Activated CD4-positive, CD25-positive, alpha-beta regulatory T cell treated with anti-CD3 and anti-CD28 coated beads, Interleukin-2, amount 50 U/mL, for 16 hours (primary cell): ENCODE data around the gene EIF4G1.

Experiments used
- DNase-seq: peaks from one replicate; pipeline ENCODE4 v3.0.0-alpha.2; 2020; ENCODE audit warnings: low read depth, low spot score

The EIF4G1 gene

DNA sequence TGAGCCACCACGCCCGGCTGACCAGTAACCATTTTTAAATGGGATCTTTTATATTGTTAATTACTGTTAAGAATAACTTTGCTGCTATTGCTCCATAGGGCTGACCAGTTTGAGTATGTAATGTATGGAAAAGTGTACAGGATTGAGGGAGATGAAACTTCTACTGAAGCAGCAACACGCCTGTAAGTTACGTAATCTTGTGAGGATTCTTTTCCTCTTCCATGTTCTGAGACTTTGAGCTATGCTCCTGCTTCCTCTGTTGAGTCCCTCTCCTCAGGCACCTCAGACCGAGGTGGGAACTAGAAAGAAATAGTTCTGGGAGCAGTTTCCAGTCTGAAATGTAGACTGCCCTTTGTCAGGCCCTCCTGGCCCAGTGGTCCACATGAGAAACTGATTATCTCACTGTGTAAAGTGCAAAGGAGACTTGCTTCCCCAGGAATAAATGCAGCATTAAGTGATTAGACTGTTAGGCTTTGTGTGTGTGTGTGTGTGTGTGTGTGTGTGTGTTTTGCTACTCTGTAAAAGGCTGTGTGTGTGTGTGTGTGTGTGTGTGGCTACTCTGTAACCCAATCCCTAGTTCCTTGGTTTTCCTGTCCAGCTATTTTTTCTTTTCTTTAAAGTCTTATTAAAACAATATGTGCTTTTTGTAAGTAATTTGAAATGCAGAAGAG is 52.3 kb downstream of the EIF4G1 start:
- no peak for DNase-seq

DNA sequence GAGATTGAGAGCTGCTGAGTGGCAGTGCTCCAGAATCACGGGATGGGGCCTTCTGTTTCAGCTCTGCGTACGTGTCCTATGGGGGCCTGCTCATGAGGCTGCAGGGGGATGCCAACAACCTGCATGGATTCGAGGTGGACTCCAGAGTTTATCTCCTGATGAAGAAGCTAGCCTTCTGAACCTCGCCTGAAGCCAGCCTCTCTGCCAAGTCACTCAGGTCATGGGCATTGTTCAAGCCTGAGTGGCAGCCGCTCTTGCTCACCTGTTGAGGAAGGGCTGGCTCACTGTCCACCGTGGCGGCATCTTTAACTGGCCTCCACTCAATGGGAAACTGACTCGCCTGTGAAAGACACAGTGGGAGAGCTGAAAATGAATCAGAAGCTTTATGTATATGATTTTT is 53.7 kb downstream of the EIF4G1 start:
- DNase-seq, result no peak

DNA sequence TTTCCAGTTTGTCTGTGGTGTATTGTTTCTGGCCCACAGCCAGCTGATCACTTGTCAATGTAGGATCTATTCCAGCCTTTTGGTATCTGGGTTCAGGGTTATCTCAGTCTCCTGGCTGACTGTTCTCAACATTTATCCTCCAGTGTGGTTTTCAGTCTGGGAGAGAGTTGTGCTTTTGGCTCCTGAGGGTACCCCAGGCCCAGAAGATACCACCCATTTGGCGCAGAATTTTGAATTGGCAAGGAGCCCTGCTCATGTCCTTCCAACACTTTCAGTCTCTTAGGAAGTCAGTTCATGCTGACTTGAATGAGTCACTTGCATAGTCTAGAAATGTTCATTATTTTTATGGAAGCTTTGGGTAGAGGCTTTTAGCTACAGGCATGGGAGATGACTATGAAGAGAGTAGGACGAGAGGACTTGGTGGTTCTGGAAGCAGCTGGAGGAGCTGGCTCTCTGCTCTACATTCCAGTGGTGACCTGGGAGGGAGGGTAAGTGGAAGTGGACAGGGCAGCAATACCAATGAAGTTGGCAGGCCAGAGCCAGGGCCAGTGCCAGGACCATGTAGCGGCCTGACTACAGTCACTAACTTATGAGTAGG is 54.3 kb downstream of the EIF4G1 start:
- no peak for DNase-seq

DNA sequence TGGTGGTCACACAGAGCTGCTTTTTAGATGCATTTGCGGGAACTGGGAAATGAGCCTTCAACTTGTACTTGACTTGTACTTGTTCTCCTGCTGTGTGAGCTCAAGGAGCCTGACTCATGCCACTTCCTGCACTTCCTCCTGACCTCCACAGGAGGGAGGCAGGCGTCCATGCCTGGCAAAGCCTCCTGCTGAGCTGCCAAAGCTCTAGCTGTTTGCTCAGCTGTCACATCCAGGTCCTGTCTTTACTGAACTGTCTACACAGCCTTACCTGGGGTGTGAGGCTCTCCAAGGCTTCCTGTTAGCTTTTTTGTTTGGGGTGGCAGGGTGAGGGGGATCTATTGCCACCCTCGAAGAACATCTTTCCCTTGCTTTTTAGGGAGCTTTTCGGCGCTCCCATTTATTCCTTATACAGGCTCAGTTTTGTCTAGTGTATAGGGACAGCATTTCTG is 57.2 kb downstream of the EIF4G1 start:
- peak; percentile 11 for DNase-seq

DNA sequence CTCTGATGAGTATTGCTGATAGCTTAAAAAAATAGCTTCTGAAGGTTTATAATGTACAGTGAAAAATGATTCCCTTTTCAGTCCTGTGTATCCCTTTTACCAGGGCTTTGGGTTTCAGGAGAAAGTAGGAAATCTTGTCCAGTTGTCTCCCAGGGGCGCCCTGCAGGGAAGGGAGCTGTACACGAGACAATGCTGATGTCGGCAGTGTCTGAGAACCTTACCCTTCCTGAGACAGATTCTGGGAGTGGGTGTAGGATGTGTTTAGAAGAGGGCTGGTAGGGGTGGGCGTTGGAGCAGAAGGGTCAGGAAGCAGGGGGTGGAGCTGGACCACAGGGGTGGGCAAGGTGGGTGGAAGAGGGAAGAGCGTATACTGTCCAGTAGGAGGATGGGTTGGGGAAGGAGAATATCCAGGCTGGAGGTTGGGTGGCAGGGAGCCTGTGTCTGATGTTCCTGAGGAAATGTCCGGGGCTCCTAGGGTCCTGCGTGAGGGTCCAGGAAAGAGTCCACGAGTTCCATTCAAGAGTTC is 58.0 kb downstream of the EIF4G1 start:
- no peak for DNase-seq

DNA sequence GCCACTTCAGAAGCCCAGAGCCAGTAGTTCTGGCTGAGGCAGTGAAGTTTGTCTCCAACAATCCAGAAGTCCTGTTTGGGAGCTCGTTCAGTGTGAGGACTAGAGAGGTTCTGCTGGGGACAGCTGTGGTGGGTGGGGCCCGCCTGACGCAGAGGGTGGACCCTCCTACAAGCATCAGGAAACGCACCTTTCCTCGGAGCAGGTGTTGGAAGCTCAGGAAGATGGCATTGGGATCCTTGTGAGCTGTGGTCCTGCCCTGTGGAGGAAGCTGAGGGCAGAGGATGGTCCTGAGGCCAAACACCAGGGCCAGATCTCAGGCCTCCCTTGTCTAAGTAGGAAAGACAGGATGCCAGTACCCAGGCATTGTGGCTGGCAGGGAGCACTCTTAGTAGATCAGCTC is 58.5 kb downstream of the EIF4G1 start:
- DNase-seq, result no peak

DNA sequence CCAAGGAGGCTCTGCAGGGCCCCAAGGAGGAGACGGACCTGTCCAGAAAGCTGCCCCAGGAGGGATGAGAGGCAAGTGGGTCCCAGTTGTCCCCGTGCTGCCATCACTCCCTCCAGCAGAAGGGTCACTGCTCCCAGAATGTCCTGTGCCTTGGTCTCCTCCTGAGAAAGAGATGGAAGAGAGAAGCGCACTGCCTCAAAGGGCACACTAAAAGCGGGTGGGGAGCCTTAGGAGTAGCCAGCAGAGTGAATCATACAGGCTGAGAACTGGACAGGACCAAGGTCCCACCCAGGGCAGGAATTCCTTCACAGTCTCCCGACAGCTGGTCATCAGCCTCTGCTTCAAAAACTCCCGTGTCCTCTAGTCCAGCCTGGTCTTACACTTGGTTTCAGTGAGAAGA is 59.0 kb downstream of the EIF4G1 start:
- no peak for DNase-seq

DNA sequence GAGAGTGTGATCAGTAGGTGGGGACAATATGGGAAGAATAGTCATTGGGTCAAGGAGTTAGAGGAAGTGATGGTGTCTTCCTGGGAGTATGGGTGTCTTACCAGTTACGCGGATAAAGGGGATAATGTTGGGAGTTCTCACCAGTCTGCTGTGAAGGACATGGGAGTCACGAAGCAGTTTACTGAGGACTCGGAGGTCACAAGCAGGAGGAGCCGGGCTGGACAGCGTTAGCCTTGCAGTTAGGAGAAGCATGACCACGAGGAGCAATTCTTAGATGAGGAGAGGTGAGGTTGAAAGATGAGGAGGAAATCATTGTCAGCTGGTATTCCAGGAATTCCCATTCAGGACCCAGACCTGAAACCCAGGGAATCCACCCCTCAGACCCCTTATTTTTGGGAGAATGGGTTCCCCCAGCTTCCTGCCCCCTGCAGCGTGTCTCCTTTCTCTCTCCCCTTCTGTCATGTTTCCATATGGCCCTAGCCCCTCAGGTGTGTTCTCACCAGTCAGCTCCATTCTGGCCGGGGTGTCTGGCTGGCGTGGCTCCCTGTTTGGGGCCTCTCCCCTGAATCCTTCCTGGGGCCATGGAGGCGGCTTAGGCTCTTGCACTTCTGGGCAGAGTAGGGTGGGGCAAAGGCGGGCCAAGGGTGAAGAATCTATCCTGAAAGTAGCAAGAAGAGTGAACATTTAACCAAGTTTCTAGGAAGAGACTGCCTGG is 61.5 kb downstream of the EIF4G1 start:
- DNase-seq, result no peak

DNA sequence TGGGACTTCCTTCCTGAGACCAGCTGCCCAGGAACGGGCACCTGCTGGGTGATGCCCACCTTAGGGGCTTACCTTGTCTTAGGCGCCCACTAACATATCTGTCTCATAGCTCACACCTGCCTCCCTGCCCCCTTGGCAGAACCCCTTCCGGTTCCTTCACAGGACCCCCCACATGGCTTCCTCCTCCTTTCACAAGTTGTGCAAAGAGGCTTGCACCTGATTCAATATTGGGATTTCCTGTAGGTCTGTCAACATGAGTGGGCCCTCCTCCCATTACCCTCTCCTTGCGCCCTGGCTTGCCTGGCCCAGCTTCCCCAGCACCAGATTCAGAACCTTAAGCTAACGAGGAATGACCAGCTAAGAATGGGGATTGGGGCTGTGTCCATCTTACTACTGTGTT is 63.0 kb downstream of the EIF4G1 start:
- DNase-seq, result no peak

DNA sequence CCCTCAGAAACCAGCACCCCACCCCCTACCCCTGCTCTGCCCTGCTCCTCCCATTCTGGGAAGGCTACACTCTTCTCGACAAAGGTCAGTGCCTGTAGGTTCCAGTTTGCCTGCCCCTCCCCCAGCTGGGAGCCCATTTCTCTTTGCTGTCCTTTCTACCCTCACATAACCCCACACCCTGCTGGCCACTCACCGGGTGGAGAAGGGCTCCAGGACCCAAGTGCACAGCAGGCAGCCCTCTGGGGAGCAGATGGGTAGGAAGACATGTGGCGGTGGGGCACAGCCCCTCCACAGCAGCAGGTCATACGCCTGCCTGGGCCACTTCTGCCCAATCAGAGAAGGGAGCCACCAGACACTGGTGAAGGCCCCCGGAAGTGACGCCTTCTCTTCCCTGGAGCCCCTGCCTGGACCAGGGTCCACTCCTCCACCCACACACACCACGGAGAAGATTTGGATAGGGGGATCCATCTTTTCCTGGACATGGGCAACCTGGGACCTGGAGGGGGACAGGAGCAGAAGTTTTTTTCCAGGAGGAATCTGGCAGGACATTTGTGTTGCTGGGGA is 63.6 kb downstream of the EIF4G1 start, which contains the start of gene THPO:
Gene THPO, minus strand, starts transcription at position 326 of the 564 bp plus-strand sequence. CDS start 1,948 bp downstream, outside the sequence.
- no peak for DNase-seq

DNA sequence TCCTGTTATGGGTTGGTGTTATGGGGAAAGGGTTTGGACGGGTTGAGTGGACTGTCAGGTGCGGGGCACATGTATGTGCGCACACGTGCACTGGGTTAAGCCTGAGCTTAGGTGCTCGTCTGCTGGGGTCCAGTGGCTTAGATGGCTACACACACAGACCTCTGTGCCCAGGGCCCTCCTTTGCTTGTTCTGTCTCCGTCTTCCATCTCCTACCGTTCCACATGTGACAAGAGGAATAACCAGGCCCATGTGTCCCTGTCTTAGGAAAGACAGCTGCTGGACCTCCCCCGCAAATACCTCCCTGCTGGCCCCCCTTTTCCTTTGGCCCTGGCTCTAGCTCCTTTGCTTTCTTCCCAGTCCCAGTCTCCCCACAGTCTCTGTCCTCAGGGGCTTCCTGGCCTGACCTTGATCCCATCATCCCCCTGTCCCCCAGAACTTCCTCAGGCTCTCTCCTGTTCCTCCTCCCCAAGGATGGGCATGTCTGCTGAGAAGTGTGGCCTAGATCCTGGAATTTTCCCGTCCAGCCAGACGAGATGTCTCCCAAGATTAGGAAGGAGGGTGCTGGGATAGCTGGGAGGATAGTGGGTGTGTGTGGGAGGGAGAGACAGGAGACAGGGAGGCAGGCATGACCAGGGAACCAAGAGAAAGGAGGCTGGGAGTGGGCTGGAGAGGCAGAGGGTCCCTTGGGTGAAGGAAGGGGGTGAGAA is 64.4 kb downstream of the EIF4G1 start:
- no peak for DNase-seq

DNA sequence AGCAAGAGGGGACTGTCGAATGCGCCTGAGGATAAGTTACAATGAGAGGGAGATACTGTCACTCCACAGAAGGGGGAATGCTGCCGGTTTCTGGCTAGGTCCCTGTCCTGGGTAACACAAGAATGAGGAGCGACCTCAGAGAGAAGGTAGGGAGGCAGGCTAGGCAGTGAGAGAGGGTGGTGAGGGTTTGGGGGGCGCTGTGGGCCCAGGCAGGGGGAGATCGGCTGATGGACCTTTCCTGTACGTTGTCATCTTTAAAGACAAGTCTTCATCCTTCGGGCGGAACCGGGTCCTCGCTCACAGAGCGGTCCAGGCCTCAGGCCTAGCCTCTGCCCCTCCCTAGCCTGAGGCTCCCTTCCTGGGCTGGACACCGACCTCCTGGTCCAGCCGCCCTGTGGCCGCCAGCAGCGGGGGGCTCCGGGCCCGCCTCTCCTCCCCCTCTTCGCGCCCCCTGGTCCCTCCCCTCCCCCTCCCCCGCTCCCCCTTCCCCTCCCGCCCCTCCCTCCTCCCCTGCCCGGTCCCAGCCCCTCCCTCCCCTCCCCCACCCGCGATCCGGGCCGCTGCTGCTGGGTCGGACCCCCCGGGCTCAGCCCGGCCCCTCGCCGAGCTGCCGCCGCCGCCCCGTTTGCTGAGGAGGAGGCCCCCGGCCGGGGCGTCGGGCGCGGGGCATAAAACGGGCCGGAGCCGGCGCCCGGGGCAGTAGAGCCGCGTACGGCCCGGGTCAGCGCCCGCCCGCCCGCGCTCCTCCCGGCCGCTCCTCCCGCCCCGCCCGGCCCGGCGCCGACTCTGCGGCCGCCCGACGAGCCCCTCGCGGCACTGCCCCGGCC is 65.2 kb downstream of the EIF4G1 start, which contains the start of gene CHRD:
Gene CHRD, plus strand, starts transcription at position 697 of the 827 bp plus-strand sequence. CDS start 265 bp downstream, outside the sequence.
- no peak for DNase-seq

DNA sequence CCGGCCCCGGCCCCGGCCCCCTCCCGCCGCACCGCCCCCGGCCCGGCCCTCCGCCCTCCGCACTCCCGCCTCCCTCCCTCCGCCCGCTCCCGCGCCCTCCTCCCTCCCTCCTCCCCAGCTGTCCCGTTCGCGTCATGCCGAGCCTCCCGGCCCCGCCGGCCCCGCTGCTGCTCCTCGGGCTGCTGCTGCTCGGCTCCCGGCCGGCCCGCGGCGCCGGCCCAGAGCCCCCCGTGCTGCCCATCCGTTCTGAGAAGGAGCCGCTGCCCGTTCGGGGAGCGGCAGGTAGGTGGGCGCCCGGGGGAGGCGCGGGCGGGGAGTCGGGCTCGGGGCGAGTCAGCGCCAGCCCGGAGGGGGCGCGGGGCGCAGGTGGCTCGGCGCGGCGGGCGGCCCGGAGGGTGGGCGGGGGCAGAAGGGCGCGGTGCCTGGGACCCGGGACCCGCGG is 65.8 kb downstream of the EIF4G1 start:
- DNase-seq, result no peak

DNA sequence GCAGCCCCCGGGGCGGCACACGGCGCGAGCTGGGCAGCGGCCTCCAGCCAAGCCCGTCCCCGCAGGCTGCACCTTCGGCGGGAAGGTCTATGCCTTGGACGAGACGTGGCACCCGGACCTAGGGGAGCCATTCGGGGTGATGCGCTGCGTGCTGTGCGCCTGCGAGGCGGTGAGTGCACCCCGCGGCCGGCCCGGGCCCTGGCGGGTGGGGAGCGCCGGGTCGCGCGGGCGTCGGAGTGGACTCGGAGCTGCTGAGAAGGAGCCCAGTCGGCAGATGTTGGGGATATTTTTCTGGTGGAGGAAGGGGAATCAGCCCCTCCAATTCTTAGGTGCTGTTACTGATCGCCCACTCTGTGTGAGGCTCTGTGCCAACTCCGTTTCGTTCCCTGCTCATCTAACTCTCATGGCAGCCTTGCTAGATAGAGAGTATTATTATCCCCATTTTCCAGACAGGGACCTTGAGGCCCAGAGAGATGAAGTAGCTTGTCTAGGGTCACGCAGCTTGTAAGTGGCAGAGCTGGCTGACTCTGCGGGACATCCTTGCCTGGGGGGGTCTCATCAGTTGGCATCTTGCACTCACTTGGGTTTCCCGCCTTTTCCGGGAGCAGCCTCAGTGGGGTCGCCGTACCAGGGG is 66.3 kb downstream of the EIF4G1 start:
- DNase-seq, result no peak

DNA sequence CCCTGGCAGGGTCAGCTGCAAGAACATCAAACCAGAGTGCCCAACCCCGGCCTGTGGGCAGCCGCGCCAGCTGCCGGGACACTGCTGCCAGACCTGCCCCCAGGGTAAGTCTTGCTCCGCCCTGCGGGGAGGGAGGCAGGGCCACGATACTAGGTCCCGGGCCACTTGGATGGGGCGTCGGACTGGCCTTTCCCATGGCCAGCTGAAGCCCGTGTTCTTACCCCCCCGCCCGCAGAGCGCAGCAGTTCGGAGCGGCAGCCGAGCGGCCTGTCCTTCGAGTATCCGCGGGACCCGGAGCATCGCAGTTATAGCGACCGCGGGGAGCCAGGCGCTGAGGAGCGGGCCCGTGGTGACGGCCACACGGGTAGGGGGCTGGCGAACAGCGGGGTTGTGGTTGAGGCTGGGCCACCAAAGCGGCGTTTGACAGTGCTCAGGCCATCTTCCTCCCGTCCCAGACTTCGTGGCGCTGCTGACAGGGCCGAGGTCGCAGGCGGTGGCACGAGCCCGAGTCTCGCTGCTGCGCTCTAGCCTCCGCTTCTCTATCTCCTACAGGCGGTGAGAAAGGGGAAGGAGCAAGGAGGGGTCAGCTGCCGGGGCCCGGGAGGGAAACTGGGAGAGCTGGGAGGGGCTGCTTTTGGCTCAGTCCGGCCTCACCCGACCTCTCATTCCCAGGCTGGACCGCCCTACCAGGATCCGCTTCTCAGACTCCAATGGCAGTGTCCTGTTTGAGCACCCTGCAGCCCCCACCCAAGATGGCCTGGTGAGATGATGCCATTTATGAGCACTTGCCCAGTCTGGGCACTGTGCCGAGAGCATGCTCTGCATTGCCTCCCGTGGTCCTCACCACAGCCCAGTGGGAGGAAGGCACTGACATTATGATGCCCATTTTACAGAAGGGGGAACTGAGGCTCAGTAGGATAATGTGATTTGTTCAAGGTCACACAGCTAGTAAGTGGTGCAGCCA is 67.1 kb downstream of the EIF4G1 start:
- no peak for DNase-seq

DNA sequence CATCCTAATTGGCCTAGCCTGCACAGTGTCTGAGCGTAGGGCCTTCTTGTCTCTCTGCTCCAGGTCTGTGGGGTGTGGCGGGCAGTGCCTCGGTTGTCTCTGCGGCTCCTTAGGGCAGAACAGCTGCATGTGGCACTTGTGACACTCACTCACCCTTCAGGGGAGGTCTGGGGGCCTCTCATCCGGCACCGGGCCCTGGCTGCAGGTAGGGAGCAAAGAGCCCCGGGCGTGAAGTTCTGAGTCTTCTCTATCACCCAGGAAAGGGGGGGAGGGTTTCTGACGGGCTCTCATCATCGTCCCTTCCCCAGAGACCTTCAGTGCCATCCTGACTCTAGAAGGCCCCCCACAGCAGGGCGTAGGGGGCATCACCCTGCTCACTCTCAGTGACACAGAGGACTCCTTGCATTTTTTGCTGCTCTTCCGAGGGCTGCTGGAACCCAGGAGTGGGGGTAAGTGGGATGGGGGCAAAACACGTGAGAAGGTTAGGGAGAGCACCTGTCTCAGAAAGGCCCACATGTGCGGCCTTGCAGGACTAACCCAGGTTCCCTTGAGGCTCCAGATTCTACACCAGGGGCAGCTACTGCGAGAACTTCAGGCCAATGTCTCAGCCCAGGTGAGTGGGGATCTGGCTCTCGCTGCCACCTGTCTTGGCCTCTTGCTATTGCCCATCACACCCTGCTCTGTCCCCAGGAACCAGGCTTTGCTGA is 68.1 kb downstream of the EIF4G1 start:
- no peak for DNase-seq

DNA sequence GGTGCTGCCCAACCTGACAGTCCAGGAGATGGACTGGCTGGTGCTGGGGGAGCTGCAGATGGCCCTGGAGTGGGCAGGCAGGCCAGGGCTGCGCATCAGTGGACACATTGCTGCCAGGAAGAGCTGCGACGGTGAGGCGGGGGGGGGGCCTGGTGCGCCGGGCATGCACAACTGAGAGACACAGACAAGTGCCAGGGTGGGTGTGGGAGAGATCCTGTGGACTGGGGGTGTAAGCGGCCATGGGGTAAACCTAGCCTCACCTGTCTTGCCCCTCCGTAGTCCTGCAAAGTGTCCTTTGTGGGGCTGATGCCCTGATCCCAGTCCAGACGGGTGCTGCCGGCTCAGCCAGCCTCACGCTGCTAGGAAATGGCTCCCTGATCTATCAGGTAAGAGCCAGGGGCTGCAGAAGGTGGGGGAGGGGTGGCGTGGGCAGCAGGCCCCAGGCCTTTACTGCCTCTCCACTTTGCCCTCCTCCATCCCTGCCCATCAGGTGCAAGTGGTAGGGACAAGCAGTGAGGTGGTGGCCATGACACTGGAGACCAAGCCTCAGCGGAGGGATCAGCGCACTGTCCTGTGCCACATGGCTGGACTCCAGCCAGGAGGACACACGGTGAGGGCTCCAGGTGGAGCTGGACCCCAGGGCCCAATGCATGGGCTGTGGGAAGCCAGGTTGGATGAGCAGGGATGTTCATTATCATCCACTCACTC is 68.8 kb downstream of the EIF4G1 start:
- no peak for DNase-seq

DNA sequence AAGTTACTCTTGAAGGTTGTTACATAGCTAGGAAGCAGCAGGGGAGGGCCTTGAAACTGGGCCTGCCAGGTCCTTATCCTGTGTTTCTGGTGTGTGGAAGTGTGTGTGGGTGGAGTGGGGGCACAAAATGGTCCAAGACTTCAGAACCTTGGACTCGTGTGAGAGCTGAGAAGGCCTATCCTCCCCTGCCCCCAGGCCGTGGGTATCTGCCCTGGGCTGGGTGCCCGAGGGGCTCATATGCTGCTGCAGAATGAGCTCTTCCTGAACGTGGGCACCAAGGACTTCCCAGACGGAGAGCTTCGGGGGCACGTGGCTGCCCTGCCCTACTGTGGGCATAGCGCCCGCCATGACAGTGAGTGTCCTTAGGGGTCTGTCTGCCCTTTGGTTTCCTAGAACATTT is 69.9 kb downstream of the EIF4G1 start:
- DNase-seq, result no peak
